IPS-NIHi11 (cell line): ENCODE data around the gene TBC1D22B.

Experiments
- DNase-seq: peaks from one replicate; pipeline ENCODE4 v3.0.0; 2012; ENCODE audit warnings: mixed read lengths, low spot score

TBC1D22B gene

GRCh38 chr6:37357288-37357687, 99.7 kb downstream of the TBC1D22B start:
- DNase-seq, result no peak

GRCh38 chr6:37357860-37358259, 100.3 kb downstream of the TBC1D22B start:
- no peak for DNase-seq

- no peak for DNase-seq
Measured at GRCh38 chr6:37359039-37359438, 101.5 kb downstream of the TBC1D22B start.

- DNase-seq, result no peak
Measured at GRCh38 chr6:37362101-37362828, 104.7 kb downstream of the TBC1D22B start.

GRCh38 chr6:37365791-37366190, 108.2 kb downstream of the TBC1D22B start:
- no peak for DNase-seq

GRCh38 chr6:37366910-37367309, 109.3 kb downstream of the TBC1D22B start:
- DNase-seq, result no peak

- no peak for DNase-seq
Measured at GRCh38 chr6:37368961-37369320, 111.4 kb downstream of the TBC1D22B start.

- no peak for DNase-seq
Measured at GRCh38 chr6:37369321-37370201, 112.0 kb downstream of the TBC1D22B start.

GRCh38 chr6:37371154-37372083, 113.8 kb downstream of the TBC1D22B start:
- DNase-seq, result no peak

- DNase-seq, result no peak
Measured at GRCh38 chr6:37372116-37372515, 114.5 kb downstream of the TBC1D22B start.

GRCh38 chr6:37373822-37374471, 116.4 kb downstream of the TBC1D22B start:
- peak; percentile 23 for DNase-seq

- DNase-seq, result no peak
Measured at GRCh38 chr6:37375376-37375775, 117.8 kb downstream of the TBC1D22B start.

- no peak for DNase-seq
Measured at GRCh38 chr6:37376078-37376743, 118.6 kb downstream of the TBC1D22B start.

GRCh38 chr6:37381579-37381978, 124.0 kb downstream of the TBC1D22B start:
- peak; percentile 70 for DNase-seq
